H9 (cell line): ENCODE data around the gene POT1. TPM values are rescaled to one million over a fixed set of nuclear protein-coding genes. Genes with fewer than 3 reads are reported as not detected.

Experiments used
- DNase-seq: peaks from one replicate; pipeline ENCODE4 v3.0.0-alpha.2; 2017
- H2AFZ ChIP-seq: one replicate; pipeline ENCODE4 v1.6.1; 2013; ENCODE audit warnings: mild to moderate bottlenecking, low read length, control low read depth, moderate library complexity
- H2AK5ac ChIP-seq: 2 replicates; pipeline ENCODE4 v1.6.1; 2013; ENCODE audit warnings: low read length, control low read depth, mixed read lengths; ENCODE audit not compliant: insufficient read length
- H2BK120ac ChIP-seq: one replicate; pipeline ENCODE4 v1.6.1; 2013; ENCODE audit warnings: low read depth, mild to moderate bottlenecking, low read length, control low read depth, inconsistent platforms; ENCODE audit not compliant: poor library complexity, severe bottlenecking
- H2BK12ac ChIP-seq: 2 replicates; pipeline ENCODE4 v1.6.1; 2013; ENCODE audit warnings: low read length, control low read depth, mixed read lengths, low read depth; ENCODE audit not compliant: insufficient read length
- H2BK15ac ChIP-seq: 2 replicates; pipeline ENCODE4 v1.6.1; 2013; ENCODE audit warnings: low read depth, low read length, control low read depth
- H2BK20ac ChIP-seq: one replicate; pipeline ENCODE4 v1.6.1; 2013; ENCODE audit warnings: low read depth, mild to moderate bottlenecking, low read length, control low read depth, inconsistent platforms; ENCODE audit not compliant: poor library complexity, severe bottlenecking
- H2BK5ac ChIP-seq: 2 replicates; pipeline ENCODE4 v1.6.1; 2013; ENCODE audit warnings: low read length, control low read depth, mixed read lengths; ENCODE audit not compliant: insufficient read length
- H3K14ac ChIP-seq: 2 replicates; pipeline ENCODE4 v1.6.1; 2013; ENCODE audit warnings: low read length, control low read depth; ENCODE audit not compliant: insufficient read depth
- H3K18ac ChIP-seq: 2 replicates; pipeline ENCODE4 v1.6.1; 2013; ENCODE audit warnings: low read depth, mild to moderate bottlenecking, mixed read lengths, low read length, control low read depth; ENCODE audit not compliant: insufficient read length
- H3K23ac ChIP-seq: 2 replicates; pipeline ENCODE4 v1.6.1; 2013; ENCODE audit warnings: low read length, control low read depth, mixed read lengths, low read depth; ENCODE audit not compliant: insufficient read length
- H3K23me2 ChIP-seq: 2 replicates; pipeline ENCODE4 v1.6.1; 2013; ENCODE audit warnings: low read depth, mild to moderate bottlenecking, mixed read lengths, low read length, control low read depth; ENCODE audit not compliant: insufficient read length, poor library complexity, severe bottlenecking
- H3K27ac ChIP-seq: 2 replicates; pipeline ENCODE4 v1.5.1; 2013; ENCODE audit warnings: low read length, control low read depth, mixed read lengths, low read depth; ENCODE audit not compliant: insufficient read length
- H3K27me3 ChIP-seq: 2 replicates; pipeline ENCODE4 v1.6.1; 2013; ENCODE audit warnings: low read length, control low read depth, inconsistent platforms; ENCODE audit not compliant: insufficient read depth
- H3K4ac ChIP-seq: 2 replicates; pipeline ENCODE4 v1.6.1; 2013; ENCODE audit warnings: low read depth, mild to moderate bottlenecking, control low read depth, inconsistent platforms, low read length, moderate library complexity
- H3K4me1 ChIP-seq: 2 replicates; pipeline ENCODE4 v1.6.1; 2013; ENCODE audit warnings: low read length, control low read depth, inconsistent platforms; ENCODE audit not compliant: insufficient read depth
- H3K4me2 ChIP-seq: 2 replicates; pipeline ENCODE4 v1.6.1; 2013; ENCODE audit warnings: low read length, control low read depth, mixed read lengths; ENCODE audit not compliant: insufficient read length, insufficient read depth
- H3K56ac ChIP-seq: 2 replicates; pipeline ENCODE4 v1.6.1; 2013; ENCODE audit warnings: low read depth, mild to moderate bottlenecking, mixed read lengths, low read length, control low read depth; ENCODE audit not compliant: insufficient read length
- H3K79me1 ChIP-seq: 2 replicates; pipeline ENCODE4 v1.6.1; 2013; ENCODE audit warnings: low read depth, mild to moderate bottlenecking, moderate library complexity, low read length, control low read depth, inconsistent platforms; ENCODE audit not compliant: insufficient read depth, poor library complexity, severe bottlenecking
- H3K79me2 ChIP-seq: 2 replicates; pipeline ENCODE4 v1.6.1; 2013; ENCODE audit warnings: low read length, control low read depth, inconsistent platforms; ENCODE audit not compliant: insufficient read depth
- H3K9ac ChIP-seq: 2 replicates; pipeline ENCODE4 v1.6.1; 2013; ENCODE audit warnings: low read length, control low read depth, mixed read lengths; ENCODE audit not compliant: insufficient read length; ENCODE audit errors: extremely low read depth
- H3K9me3 ChIP-seq: one replicate; pipeline ENCODE4 v1.6.1; 2013; ENCODE audit warnings: low read depth, low read length, inconsistent platforms; ENCODE audit not compliant: control insufficient read depth
- H3T11ph ChIP-seq: one replicate; pipeline ENCODE4 v1.6.1; 2013; ENCODE audit warnings: mild to moderate bottlenecking, low read length, control low read depth, inconsistent platforms
- H4K20me1 ChIP-seq: one replicate; pipeline ENCODE4 v1.6.1; 2013; ENCODE audit not compliant: control insufficient read depth, insufficient read length, insufficient read depth
- H4K5ac ChIP-seq: 2 replicates; pipeline ENCODE4 v1.6.1; 2013; ENCODE audit warnings: low read depth, mild to moderate bottlenecking, mixed read lengths, low read length, control low read depth; ENCODE audit not compliant: insufficient read length
- H4K8ac ChIP-seq: replicated peaks from 2 replicates; pipeline ENCODE4 v1.6.1; 2013; ENCODE audit warnings: low read length, control low read depth, mixed read lengths, low read depth; ENCODE audit not compliant: insufficient read length
- H4K91ac ChIP-seq: 2 replicates; pipeline ENCODE4 v1.6.1; 2013; ENCODE audit warnings: low read depth, mild to moderate bottlenecking, moderate library complexity, mixed read lengths, low read length, control low read depth; ENCODE audit not compliant: insufficient read length
- H3K27ac Mint-ChIP-seq, 3 experiments: 2 replicates in 2 of 3; 3 replicates in 1 of 3; pipeline ENCODE4 v1.8.0; 2020 to 2021; ENCODE audit warnings: mixed read lengths in 3 of 3, mild to moderate bottlenecking in 1 of 3, moderate library complexity in 1 of 3
- H3K27me3 Mint-ChIP-seq: 2 replicates; pipeline ENCODE4 v1.8.0; 2021; ENCODE audit warnings: low read depth, mild to moderate bottlenecking, moderate library complexity, mixed read lengths
- H3K36me3 Mint-ChIP-seq, 3 experiments: 2 replicates in 2 of 3; 3 replicates in 1 of 3; pipeline ENCODE4 v1.8.0; 2020 to 2021; ENCODE audit warnings: low read depth in 3 of 3, mixed read lengths in 3 of 3; ENCODE audit not compliant: insufficient read depth in 1 of 3
- H3K4me1 Mint-ChIP-seq, 2 experiments: 2 replicates each; pipeline ENCODE4 v1.8.0; 2020; ENCODE audit warnings: mixed read lengths in 2 of 2
- H3K4me3 Mint-ChIP-seq, 2 experiments: 2 replicates in 1 of 2; 3 replicates in 1 of 2; pipeline ENCODE4 v1.8.0; 2020 to 2021; ENCODE audit warnings: mild to moderate bottlenecking in 2 of 2, mixed read lengths in 2 of 2, moderate library complexity in 1 of 2
- H3K9me3 Mint-ChIP-seq, 2 experiments: 2 replicates in 1 of 2; 3 replicates in 1 of 2; pipeline ENCODE4 v1.8.0; 2020; ENCODE audit warnings: mild to moderate bottlenecking in 2 of 2, mixed read lengths in 2 of 2, moderate library complexity in 1 of 2
- CTCF ChIP-seq: fragments of 200-600 bp; sonication (generic); conservative IDR thresholded peaks from 3 replicates; pipeline ENCODE4 v1.8.0; 2021; ENCODE audit warnings: antibody characterized with exemption, mild to moderate bottlenecking
- WGBS: extraction: QIAGEN DNeasy Blood & Tissue Kit; methylation state at CpG from one replicate; pipeline ENCODE4 v1.1.7; 2013; ENCODE audit warnings: missing lambda C conversion rate, low lambda C conversion rate, mixed read lengths; ENCODE audit not compliant: insufficient read length; ENCODE audit errors: extremely low coverage; 5-methylcytosine and 5-hydroxymethylcytosine counted together
- total RNA-seq: library from RNA; stranded (reverse); gene quantifications from 2 replicates; pipeline ENCODE4 v1.2.1, GENCODE V29; 2021

Gene POT1
- total RNA-seq, 1 experiment from 2014 or later = 23.4 TPM

GRCh38 chr7:124919841-124920240 is 9.8 kb downstream of the POT1 start:
- Histone ChIP-seq H4K20me1 (no peaks in the 10 kb centered on the region), H3K4ac (no peak overlapping the region), H4K5ac (no peak overlapping the region), H3K9ac (no peak overlapping the region), H2BK15ac (no peak overlapping the region), H3K18ac (no peak overlapping the region), H3K14ac (no peak overlapping the region), H3K4me1 (no peaks in the 10 kb centered on the region), H4K8ac (no peak overlapping the region), H3K79me1 (peaks cover 5% of the 10 kb centered on the region), H2BK120ac (no peak overlapping the region), H3K56ac (no peak overlapping the region), H2BK20ac (no peak overlapping the region), H2BK5ac (no peak overlapping the region), H3T11ph (no peak overlapping the region), H3K27me3 (no peaks in the 10 kb centered on the region), H4K91ac (no peak overlapping the region), H3K23me2 (no peaks in the 10 kb centered on the region), H3K23ac (no peak overlapping the region), H3K4me2 (no peak overlapping the region), H3K27ac (no peak overlapping the region), H3K9me3 (no peaks in the 10 kb centered on the region), H3K79me2 (no peaks in the 10 kb centered on the region; the same call in 1 of the 2 replicates), H2AK5ac (no peak overlapping the region), H2BK12ac (no peak overlapping the region), H2AFZ (no peak overlapping the region)
- Mint-ChIP-seq H3K4me1 (peaks cover 0 to 2% of the 10 kb centered on the region in 2 experiments; a peak in 1 of 4 replicates), H3K9me3 (no peaks in the 10 kb centered on the region), H3K36me3 (0 out of 7 replicates have a peak, but pooled peaks cover 0 to under 1% (median 0%) of the 10 kb centered on the region in 3 experiments), H3K27me3 (no peaks in the 10 kb centered on the region), H3K4me3 (no peak overlapping the region), H3K27ac (no peak overlapping the region)
- no CpG with 5 or more reads among the region's 2 CpGs for WGBS
- DNase-seq = no peak
- no peak for TF ChIP-seq CTCF
